Superior temporal gyrus (tissue), 1 donor: ENCODE results near the gene HORMAD2.

Experiments used
- DNase-seq: peaks from one replicate; pipeline ENCODE4 v3.0.0-alpha.2; 2016; ENCODE audit errors: extremely low spot score

Gene HORMAD2

DNA sequence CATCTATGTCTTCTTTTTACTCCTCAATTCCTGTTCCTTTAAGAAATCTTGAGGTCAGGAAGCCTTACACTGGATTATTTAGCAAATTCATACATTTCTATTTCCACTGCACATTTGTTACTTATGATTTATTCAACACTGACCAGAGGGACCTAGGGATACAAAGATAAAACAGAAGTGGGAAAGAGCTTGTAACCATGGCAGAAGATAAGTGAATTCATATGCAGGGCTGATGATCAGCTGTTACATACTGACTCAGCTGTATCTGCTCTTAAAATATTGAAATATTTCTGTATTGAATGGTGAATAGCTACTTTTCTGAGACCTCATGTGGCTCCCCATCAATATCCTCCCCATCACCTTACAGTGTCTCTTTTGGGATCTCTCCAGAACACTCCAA, 25.2 kb downstream of the HORMAD2 start:
- no peak for DNase-seq

- DNase-seq = no peak
Measured at GRCh38 chr22:30113494-30113893, 33.2 kb downstream of the HORMAD2 start.

- no peak for DNase-seq
Measured at GRCh38 chr22:30114361-30114760, 34.1 kb downstream of the HORMAD2 start.

GRCh38 chr22:30115705-30116104, 35.4 kb downstream of the HORMAD2 start:
- no peak for DNase-seq

DNA sequence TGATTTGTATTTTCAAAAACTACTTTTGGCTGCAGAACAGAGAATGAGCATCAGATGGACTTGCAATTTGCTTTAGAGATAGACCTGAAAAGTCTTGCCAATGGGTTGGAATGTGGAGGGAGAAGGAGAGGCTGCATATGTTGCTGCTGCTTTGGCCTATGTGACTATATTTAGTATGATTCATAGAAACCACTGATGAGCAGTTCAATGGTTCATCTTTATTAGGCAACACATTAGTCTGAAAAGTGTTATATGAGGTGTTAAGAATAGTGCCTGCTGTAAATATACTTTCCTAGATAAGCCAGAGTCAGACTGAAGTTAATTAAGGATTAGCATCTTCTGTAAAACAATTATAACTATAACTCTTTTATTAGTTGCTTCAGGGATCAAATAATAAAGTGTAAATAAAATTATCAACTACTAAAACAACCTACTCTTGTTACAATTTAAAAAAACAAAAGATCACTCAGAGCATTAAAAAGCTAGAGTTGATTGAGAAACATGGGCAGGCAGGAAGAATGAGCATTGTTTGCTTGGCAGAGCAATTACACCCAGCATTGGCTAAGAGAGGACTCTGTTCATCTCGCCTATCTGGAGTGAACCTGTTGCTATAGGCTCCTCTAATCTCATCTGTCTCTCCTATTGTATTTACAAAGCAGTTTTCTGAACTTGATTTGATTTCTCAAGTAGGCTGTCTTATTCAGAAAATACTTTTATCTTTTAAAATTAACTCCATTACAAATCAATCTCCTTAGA, 36.3 kb downstream of the HORMAD2 start:
- DNase-seq = no peak

- DNase-seq = no peak
Measured at GRCh38 chr22:30117256-30117655, 37.0 kb downstream of the HORMAD2 start.

GRCh38 chr22:30118291-30118690, 38.0 kb downstream of the HORMAD2 start:
- DNase-seq = no peak

GRCh38 chr22:30121960-30122359, 41.7 kb downstream of the HORMAD2 start:
- DNase-seq = no peak

GRCh38 chr22:30123463-30123862, 43.2 kb downstream of the HORMAD2 start:
- no peak for DNase-seq

DNA sequence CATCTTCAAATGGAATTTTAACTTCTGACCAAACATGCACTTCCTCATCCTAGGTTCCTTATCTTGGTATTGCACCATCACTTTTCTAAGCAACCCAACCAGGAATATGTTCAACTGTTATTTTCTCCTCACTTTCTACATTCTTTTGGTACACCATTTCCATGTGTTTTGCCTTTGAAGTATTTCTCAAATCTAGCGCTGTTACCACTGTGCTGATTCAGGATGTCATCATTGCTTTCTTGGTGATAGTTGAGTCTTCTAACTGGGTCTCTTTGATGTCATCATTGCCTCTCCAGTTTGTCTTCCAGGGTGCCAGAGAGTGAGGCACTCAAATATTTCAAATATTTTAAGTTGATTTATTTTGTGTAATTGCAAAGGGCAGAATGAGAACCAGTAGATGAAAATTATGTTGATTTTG, 47.5 kb downstream of the HORMAD2 start:
- DNase-seq = no peak

GRCh38 chr22:30128511-30128910, 48.2 kb downstream of the HORMAD2 start:
- no peak for DNase-seq

DNA sequence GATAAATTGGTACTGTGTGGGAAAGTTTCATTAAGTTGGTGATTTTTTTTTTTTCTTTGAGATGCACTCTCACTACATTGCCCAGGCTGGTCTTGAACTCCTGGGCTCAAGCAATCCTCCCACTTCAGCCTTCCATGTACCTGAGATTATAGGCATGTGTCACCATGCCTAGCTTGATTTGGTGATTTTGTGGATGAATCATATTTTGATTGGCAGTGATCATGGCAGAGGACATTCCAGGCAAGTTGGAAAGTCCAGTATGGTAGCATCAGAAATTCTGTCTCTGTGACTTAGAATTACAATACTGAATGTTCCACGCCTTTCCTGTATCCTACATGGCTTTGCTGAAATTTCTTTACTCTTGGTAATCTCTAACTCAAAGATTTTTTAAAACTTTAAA, 49.4 kb downstream of the HORMAD2 start:
- no peak for DNase-seq

GRCh38 chr22:30132290-30132996, 52.2 kb downstream of the HORMAD2 start:
- no peak for DNase-seq

DNA sequence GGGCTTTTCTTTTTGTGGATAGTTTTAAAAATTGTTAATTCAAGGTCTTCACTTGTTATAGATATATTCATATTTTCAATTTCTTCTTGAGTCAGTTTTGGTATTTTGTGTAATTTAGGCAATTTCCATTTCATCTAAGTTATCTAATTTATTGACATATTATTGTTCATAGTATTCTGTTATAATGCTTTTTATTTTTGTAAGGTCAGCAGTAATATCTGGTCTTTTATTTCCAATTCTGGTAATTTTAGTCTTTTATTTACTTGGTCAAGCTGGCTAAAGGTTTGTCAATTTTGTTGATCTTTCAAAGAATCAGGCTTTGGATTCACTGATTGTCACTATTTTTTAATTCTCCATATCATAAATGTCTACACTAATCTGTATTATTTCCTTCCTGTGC, 60.1 kb downstream of the HORMAD2 start:
- DNase-seq = no peak

- DNase-seq = no peak
Measured at GRCh38 chr22:30143265-30143664, 63.0 kb downstream of the HORMAD2 start.

GRCh38 chr22:30144391-30144790, 64.1 kb downstream of the HORMAD2 start:
- DNase-seq = no peak

DNA sequence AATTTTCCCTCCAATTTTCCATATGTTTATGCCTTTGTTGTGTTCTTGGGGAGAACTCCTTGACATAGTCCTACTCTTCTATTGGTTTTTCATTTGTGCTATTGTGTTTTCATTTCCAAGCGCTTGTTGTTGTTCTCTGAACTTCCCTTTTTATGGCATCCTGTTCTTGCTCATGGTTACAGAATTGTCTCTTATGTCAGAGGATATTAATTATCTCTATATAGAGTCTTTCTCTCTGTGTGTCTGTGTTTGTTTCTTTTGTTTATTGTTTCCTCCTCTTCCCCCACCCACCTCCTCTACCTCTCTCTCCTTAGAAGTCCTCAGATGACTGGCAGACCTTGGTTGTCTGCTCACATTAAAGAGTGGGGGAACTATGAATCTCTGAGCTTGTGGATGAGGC, 69.9 kb downstream of the HORMAD2 start:
- DNase-seq = no peak

DNA sequence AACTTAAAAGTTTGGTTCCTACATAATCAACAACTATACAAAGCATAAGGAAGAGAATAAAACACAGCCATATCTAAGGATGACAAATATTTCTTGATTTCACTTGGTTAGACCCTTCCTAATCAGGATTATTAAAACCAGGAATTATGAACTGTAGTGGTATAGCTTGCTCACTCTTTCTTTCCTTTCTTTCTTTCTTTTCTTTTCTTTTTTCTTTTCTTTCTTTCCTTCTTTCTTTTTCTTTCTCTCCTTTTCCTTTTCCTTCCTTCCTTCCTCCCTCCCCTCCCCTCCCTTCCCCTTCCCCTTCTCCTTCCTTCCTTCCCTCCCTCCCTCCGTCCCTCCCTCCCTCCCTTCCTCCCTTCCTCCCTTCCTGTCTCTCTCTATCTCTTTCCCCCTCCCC, 78.0 kb downstream of the HORMAD2 start:
- DNase-seq = no peak

- no peak for DNase-seq
Measured at GRCh38 chr22:30158744-30159500, 78.7 kb downstream of the HORMAD2 start.

GRCh38 chr22:30159561-30160353, 79.5 kb downstream of the HORMAD2 start:
- DNase-seq = peak; percentile 24

DNA sequence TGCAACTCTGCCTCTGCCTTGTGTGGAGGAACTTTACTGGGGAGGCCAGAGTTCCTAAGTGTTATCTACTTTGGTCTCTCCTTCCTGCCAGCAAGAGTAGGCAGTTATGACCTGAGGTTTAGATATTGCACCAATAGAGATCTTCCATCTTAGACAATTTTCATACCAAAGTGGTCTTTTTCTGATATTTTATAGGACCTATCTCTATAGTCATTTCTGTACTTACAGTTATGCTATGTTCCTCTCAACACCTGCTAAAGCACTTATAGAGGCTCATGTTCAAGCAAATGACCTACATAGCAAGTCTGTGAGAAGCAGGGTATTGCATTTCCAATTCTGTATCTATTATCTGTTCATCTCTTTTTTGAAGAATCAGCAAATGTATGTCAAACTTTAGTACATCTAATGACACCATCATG, 80.8 kb downstream of the HORMAD2 start:
- DNase-seq = no peak

DNA sequence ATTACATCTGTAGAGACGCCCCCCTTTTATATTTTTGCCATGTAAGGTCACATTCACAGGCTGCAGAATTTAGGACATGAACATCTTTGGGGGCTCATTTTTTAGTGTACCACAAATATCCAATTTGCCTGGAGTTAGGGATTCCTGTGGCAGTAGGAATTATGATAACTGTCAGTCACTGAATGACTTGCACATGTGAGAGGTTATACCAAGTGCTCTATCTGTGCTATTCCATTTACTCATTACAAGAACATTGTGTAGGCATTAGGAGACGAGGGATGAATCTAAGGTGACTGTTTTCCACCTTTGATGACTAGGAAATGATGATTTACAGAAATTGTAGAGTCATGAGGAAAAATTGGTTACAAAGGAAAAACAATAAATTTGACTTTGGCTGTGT, 87.0 kb downstream of the HORMAD2 start:
- DNase-seq = no peak
